Lower leg skin (tissue), 4 donors: ENCODE measurements around the gene EPHB3. TPM values are rescaled to one million over a fixed set of nuclear protein-coding genes. Genes with fewer than 3 reads are reported as not detected.

Source experiments
- DNase-seq, 2 donors: peaks; one replicate each; pipeline ENCODE4 v3.0.0-alpha.2; 2019; ENCODE audit warnings: low spot score in 2 of 2
- H3K4me3 ChIP-seq: fragments of 200-600 bp; sonication (generic); 2 replicates; pipeline ENCODE4 v1.5.1; 2017; ENCODE audit warnings: mild to moderate bottlenecking, low read depth; ENCODE audit not compliant: poor library complexity, severe bottlenecking
- CTCF ChIP-seq, 3 donors: fragments of 450-650 bp; IDR thresholded peaks; one replicate each; pipeline ENCODE4 v1.5.1; 2016; ENCODE audit warnings: antibody characterized with exemption in 3 of 3, mild to moderate bottlenecking in 3 of 3, moderate library complexity in 2 of 3
- POLR2A ChIP-seq, 2 donors: fragments of 450-650 bp; IDR thresholded peaks; one replicate each; pipeline ENCODE4 v1.6.1; 2016 to 2017; ENCODE audit warnings: antibody characterized with exemption in 2 of 2, mild to moderate bottlenecking in 1 of 2, moderate library complexity in 1 of 2
- WGBS, 2 donors: methylation state at CpG; one replicate each; pipeline ENCODE4 v1.1.5; 2018; 5-methylcytosine and 5-hydroxymethylcytosine counted together
- intact Hi-C: fragments of 100-400 bp; cut with DNase I; formaldehyde crosslinking; loops from one replicate; pipeline ENCODE4 v1.15.0; 2023; ENCODE audit warnings: low total_unique reads
- total RNA-seq, 4 donors: library from RNA; depleted of rRNA; stranded (reverse); fragments of >200 nt; gene quantifications; one replicate each; pipeline ENCODE4 v1.1.0, GENCODE V29; 2016

Gene EPHB3
- total RNA-seq, 4 donors from 2014 or later: 99.4 to 120 (median 109) TPM

- H3K4me3 ChIP-seq: no peak overlapping the region
- WGBS, 2 donors: 67 to 76% methylated on average over 7 of the region's 7 CpGs
- no peak for DNase-seq
- intact Hi-C loops: no loop called here
- no peak for TF ChIP-seq POLR2A (IDR thresholded peaks at IDR 0.05)
- no peak for TF ChIP-seq CTCF (IDR thresholded peaks at IDR 0.05)
Measured at GRCh38 chr3:184598574-184598927, 37.0 kb downstream of the EPHB3 start.

- H3K4me3 ChIP-seq: no peak overlapping the region
- no peak for DNase-seq
- intact Hi-C loops: no loop called here
- 52 to 63% methylated on average over 3 of the region's 3 CpGs for WGBS, 2 donors
- TF ChIP-seq CTCF (IDR thresholded peaks at IDR 0.05) (no peak), POLR2A (IDR thresholded peaks at IDR 0.05) (no peak)
Measured at GRCh38 chr3:184599143-184599542, 37.6 kb downstream of the EPHB3 start.

GRCh38 chr3:184600685-184601377, 39.2 kb downstream of the EPHB3 start:
- DNase-seq: peak in 1 of 2 donors; percentile 56
- WGBS, 2 donors: 50 to 52% methylated on average over 10 of the region's 10 CpGs
- intact Hi-C loops: no loop called here
- no peak overlapping the region for H3K4me3 ChIP-seq
- no peak for TF ChIP-seq CTCF (IDR thresholded peaks at IDR 0.05)
- no peak for TF ChIP-seq POLR2A (IDR thresholded peaks at IDR 0.05)

GRCh38 chr3:184601576-184602371, 40.2 kb downstream of the EPHB3 start:
- no peak overlapping the region for H3K4me3 ChIP-seq
- 27 to 29% methylated on average over 41 to 54 of the region's 63 CpGs for WGBS, 2 donors
- TF ChIP-seq POLR2A (IDR thresholded peaks at IDR 0.05) (no peak), CTCF (IDR thresholded peaks at IDR 0.05) (no peak)
- intact Hi-C loops: no loop called here
- no peak for DNase-seq

- intact Hi-C loops: no loop called here
- TF ChIP-seq POLR2A (IDR thresholded peaks at IDR 0.05): no peak
- no peak for TF ChIP-seq CTCF (IDR thresholded peaks at IDR 0.05)
- H3K4me3 ChIP-seq: no peak overlapping the region
- no peak for DNase-seq
- WGBS, 2 donors: 15 to 32% methylated on average over 14 of the region's 14 CpGs
Measured at GRCh38 chr3:184602372-184603150, 41.0 kb downstream of the EPHB3 start.
